ENCODE data around the gene RPS13.
A peak's percentile ranks its signal among the peaks of the same experiment; 100 is the strongest.
"Not testable (repeated sequence)": the region's sequence is repeated elsewhere in the genome, so short reads cannot be mapped to it uniquely, and the experiment has no call there.

The RPS13 gene

DNA sequence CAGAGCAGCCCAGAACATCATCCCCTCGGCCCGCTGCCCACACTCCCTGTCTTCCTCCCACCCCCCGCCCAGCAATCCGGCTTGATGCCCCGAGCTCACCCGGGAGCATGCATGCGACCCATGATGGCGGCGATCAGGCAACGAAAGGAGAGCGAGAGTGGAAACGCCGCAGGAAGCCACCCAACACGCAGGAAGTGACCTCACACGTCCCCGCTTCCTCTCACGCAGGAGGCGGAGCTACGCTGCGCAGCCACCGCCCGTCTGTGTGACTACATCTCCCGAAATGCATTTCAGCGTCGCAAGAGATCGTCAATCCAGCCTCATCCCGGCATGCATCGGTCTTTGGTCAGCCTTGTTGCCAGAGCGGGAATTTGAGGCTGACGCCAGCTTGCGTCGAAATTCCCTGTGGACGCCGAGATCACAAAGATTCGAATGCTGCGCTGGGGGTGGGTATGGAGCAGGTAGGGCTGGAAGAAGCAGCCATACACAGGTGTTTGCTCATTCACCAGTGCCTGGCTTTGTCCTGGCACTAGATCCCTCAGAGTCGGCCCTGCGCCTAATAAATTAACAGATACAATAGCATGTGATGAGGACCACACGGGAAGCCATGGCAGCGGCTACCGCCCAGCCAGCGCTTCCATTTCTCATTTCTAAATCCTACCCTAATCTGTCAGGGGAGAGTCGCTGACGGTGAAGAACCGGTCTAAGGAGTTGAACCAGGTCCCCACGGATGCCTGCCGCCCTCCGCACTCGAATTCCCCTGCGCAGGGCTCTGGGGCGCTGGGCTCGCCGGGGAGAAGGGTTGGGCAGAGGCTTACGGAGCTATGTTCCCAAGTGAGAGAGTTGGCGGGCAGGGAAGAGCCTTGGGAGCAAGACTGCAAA is at the start of gene RPS13:
Gene RPS13, minus strand, starts transcription at position 148 of the 882 bp plus-strand sequence. Its CDS starts 26 bp downstream, at position 122.
- DNase-seq (ENCODE audit: low read depth), result peak; percentile 97

DNA sequence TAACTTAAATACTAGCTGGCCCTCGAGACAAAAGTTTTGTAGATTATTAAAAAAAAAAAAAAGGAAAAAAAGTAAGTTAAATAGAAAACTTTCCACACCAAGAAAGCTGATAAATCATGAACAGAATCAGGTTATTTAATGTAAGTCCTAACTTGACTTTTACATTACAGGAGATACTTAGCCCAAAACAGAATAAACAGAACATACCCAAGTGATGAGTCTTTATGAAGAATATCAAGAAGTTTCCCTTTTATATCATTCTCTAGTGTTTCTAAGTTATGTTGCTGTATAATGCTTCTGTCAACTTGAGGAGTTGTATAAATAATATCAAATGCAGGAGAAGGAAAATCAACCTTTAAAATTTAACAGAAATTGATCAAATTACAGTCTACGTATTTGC is 44.5 kb upstream of the RPS13 start:
- no peak for DNase-seq (ENCODE audit: low read depth)

DNA sequence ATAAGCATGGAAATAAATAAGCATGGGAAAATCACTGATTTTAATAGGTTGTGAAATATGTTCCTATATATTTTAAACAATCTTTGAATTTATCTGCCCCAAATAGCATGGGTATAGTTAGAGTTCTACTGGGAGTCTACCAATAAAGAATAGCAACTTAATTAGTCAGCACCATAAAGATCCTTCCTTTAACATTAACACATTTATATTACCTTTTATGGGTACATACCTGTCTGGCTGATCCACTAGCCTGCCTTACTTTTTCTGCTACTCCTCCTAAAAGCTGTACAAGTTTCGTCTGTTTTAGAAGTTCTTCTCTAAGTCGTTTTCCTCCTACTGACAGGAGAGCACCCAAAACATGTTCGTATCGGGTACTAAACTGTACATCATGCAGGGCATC is 39.8 kb upstream of the RPS13 start:
- no peak for DNase-seq (ENCODE audit: low read depth)

DNA sequence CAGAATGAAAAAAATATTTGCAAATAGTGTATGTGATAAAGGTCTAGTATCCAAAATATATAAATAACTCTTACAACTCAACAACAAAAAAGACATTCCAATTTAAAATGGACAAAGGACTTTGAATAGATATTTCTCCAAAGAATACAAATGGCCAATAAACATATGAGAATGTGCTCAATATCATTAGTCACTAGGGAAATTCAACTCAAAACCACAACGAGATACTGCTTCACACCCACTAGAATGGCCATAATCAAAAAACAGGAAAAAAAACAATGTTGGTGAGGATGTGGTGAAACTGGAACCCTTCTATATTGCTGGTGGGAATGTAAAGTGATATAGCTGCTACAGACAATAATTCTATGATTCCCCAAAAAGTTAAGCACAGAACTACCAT is 38.6 kb upstream of the RPS13 start:
- no peak for DNase-seq (ENCODE audit: low read depth)

DNA sequence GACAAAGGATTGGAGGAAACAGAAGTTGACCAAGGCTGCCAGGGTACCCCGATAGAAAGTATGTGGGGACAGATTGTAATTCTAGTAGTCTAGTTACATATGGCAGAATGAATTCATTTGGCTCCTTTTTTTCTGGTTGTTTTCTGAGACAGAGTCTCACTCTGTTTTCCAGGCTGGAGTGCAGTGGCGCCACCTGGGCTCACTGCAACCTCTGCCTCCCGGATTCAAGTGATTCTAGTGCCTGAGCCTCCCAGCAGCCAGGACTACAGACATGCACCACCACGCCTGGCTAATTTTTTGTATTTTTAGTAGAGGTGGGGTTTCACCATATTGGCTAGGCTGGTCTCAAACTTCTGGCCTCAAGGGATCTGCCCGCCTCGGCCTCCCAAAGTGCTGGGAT is 30.3 kb upstream of the RPS13 start:
- not testable (repeated sequence) for DNase-seq (ENCODE audit: low read depth)

DNA sequence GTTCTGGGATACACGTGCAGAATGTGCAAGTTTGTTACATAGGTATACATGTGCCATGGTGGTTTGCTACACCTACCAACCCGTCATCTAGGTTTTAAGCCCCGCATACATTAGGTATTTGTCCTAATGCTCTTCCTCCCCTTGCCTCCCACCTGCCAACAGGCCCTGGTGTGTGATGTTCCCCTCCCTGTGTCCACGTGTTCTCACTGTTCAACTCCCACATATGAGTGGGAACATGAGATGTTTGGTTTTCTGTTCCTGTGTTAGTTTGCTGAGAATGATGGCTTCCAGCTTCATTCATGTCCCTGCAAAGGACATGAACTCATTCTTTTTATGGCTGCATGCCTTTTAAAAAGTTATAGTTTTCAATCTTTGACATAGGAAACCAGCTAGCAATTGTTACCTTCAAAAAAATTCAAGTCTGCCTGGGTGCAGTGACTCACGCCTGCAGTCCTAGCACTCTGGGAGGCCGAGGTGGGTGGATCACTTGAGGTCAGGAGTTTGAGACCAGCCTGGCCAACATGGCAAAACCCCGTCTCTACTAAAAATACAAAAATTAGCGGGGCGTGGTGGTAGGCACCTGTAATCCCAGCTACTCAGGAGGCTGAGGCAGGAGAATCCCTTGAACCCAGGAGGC is 28.1 kb upstream of the RPS13 start:
- DNase-seq (ENCODE audit: low read depth), result not testable (repeated sequence)

DNA sequence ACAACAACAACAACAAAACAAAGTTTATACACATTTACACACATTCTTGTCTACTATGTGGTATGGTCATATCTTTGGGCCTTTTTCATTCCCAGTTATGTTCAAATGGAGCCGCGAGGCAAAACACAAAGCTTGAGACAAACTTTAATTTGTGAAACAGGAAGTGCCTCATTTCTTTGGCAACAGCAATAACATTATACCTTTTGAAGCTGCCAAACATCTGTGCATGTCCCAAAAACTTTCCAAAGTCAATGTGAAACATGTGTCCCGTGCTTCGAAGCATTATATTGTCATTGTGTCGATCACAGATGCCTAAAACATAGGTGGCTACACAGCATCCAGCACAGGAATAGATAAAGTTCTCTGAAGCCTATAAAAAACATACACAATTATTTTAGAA is 25.0 kb upstream of the RPS13 start:
- no peak for DNase-seq (ENCODE audit: low read depth)

DNA sequence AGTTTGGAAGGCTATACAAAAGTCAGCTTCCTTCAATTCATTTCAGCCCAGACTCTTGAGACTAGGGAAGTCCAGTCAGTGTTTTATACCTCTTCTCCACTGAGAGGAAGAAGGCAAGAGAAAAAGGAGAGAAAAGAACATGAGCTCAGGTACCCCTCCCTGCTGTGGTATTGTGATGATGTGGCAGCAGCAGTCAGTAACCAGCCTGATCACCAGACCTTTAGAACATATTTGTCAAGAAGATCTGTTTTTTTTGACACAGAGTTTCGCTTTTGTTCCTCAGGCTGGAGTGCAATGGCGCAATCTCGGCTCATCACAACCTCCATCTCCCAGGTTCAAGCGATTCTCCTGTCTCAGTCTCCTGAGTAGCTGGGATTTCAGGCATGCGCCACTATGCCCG is 21.2 kb upstream of the RPS13 start:
- DNase-seq (ENCODE audit: low read depth), result no peak

DNA sequence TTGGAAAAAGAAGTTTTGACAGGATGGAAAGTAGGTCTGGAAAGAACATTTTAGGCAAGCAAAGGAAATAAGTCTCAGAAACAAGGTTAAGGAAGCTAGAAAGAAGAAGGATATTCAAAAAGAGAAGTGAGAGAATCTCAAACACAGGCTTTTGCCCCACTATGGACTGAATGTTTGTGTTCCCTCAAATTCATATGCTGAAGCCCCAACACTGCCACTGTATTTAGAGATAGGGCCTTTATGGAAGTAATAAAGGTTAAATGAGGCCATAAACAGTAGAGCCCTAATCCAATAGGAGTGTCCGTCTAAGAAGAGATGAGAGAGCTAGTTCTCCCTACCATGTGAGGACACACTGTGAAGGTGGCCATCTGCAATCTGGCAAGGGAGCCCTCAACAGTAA is 20.6 kb upstream of the RPS13 start:
- DNase-seq (ENCODE audit: low read depth), result no peak

DNA sequence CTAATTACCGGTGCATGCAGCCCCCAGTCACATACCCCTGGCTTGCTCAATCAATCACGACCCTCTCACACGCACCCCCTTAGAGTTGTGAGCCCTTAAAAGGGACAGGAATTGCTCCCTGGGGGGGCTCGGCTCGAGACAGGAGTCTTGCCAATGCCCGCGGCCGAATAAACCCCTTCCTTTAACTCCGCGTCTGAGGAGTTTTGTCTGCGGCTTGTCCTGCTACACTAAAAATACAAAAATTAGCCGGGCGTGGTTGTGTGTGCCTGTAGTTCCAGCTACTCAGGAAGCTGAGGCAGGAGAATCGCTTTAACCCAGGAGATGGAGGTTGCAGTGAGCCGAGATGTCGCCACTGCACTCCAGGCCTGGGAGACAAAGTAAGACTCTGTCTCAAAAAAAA is 8.5 kb upstream of the RPS13 start:
- DNase-seq (ENCODE audit: low read depth), result not testable (repeated sequence)

DNA sequence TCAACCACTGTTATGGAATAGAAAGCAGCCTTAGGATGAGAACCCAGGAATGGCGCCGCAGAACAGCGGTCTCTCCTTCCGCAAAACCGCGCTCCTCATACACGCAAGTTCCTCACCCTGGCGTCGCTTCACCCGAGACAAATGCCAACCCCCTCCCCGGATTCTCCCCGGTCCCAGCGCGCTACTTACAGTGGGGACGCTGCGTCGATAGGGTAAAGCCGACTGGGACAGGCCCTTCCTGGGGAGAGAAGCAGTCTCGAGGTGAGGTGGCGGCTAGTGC is 287 bp downstream of the RPS13 start:
- DNase-seq (ENCODE audit: low read depth), result no peak

DNA sequence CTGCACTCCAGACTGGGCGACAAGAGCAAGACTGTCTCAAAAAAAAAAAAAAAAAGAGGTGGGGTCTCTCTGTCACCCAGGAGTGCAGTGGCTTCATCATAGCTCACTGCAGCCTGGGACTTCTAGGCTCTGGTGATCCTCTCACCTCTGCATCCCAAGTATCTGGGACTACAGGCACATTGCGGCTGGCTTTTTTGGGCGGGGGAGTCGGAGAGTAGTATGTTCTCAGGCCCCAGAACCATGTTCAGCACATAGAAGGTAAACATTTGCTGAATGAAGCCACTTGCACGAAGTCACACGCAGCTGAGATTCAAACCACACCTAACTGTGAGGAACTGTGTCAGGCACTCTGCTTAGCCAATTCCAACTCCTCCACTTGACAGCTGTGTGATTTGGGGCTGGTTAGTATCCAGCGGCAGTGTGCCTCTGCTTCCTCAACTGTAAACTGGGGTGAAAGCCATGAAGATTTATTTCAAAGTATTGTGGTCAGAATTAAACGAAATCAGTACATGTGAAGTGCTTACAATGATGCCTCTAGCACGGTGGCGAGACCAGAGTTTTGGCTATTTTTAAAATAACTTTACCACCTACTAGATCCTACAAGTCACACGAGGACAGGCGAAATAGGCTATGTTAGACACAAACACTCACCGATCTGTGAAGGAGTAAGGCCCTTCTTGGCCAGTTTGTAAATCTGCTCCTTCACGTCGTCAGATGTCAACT is 789 bp downstream of the RPS13 start:
- no peak for DNase-seq (ENCODE audit: low read depth)

DNA sequence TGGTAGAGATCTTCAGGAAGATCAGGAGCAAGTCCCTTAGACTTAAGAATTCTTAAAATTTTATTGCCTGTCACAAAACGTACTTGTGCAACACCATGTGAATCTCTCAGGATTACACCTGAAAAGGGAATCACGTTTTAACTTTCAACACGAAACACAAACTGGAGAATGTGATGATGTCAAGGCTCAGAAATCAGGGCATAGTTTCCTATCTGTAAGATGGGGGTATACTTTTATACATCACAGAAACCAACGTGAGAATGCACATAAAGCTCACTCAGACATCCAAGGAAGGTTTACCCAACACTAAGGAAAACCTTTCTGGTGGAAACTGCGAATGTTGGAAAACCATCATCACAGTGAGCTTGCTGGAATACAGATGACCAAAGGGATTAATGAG is 2.0 kb downstream of the RPS13 start:
- no peak for DNase-seq (ENCODE audit: low read depth)

DNA sequence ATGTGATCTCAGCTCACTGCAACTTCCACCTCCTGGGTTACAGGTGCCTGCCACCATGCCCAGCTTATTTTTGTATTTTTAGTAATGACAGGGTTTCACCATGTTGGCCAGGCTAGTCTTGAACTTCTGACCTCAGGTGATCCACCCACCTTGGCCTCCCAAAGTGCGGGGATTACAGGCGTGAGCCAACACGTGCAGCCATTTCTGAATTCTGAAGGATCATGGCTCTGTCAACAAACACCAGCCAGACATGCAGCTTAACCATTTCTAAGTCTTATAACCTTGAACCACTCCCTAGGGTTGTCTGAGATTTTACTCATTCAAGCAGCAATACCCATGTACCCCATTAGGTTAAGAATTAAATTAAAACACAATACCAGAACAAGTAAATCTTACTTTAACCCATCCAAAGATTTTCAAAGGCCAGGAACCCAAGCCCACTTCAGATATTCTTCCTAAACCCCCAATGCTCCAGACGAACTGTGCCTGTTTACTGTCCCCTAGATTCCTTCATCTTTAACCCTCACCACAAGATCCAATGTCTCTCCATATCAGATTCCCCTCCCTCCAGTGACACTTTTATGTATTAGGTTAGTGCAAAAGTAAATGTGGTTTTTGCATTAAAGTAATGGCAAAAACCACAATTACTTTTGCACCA is 4.0 kb downstream of the RPS13 start:
- no peak for DNase-seq (ENCODE audit: low read depth)

DNA sequence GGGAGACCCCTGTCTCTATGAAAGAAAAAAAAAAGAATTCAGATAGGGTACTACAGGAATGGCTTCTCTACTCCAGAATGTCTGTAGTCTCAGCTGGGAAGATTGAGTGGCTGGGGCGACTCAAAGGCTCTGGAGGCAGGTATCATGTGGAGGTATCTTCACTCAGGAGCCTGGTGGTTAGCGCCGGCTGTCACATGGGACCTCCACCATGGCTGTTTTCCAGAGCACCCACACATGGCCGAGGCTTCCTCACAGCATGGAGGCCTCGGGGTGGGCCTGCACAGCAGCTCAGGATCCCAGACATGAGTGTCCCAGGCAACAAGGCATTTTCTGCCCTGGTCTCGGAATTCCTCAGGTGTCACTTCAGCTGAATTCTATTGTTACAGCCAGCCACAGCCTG is 10.1 kb downstream of the RPS13 start:
- DNase-seq (ENCODE audit: low read depth), result no peak

DNA sequence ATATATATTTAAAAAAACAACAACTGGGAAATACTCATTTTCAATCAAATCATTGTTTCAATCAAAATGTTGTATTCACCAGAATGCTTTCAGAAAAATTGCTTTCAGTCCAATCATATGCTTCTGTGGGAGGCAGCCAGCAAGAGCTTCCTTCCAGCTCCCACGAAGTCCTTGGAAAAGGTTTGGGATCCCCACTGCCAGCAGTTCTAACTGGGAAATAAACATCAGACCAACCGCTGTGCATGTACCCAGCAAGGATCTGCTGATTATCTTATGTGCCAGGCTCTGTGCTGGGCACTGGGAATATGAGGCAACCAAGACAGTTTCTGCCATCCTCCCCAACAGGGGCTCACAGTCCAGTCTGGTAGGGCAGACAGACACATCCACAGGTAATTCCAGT is 10.8 kb downstream of the RPS13 start:
- no peak for DNase-seq (ENCODE audit: low read depth)

DNA sequence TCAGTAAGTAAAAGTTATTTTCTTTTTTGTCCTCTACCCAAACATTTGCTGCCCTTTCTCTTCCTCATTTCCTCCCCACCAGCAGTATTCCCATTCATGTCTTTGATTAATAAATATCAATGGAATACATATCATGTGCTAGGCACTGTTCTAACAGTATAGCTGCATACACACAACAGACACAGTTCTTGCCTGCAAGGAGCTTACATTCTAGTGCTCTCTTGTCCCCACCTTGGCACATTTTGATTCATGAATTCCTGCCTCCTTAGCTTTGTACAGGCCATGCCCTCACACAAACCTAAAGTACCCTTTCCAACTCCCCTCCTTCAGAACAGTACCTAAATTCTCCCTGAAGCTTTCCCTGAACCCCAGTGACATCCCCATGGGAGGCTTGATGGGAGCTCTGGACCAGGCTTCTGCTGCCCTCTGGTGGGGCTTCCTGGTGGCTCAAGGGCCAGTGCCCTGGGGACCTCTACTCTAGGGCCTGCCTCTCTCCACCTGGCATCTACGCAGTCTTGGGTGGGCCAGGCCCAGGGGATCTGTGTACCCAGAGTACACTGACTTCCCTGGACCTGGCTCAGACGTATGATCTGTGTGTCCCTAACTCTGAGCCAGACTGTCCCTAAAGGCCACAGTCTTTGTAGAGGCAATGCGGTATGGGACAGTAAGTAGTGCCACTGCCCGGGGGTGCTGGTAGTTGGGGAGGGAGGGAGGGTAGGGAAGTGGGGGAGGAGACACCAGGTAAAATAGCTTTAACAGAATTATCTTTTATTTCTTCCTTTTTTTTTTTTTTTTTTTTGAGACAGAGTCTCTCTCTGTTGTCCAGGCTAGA is 14.1 kb downstream of the RPS13 start:
- DNase-seq (ENCODE audit: low read depth), result no peak

DNA sequence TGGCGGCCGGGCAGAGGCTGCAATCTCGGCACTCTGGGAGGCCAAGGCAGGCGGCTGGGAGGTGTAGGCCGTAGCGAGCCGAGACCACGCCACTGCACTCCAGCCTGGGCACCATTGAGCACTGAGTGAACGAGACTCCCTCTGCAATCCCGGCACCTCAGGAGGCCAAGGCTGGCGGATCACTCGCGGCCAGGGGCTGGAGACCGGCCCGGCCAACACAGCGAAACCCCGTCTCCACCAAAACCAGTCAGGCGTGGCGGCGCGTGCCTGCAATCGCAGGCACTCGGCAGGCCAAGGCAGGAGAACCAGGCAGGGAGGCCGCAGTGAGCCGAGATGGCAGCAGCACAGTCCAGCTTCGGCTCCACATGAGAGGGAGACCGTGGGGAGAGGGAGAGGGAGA is 26.3 kb downstream of the RPS13 start:
- DNase-seq (ENCODE audit: low read depth), result not testable (repeated sequence)

DNA sequence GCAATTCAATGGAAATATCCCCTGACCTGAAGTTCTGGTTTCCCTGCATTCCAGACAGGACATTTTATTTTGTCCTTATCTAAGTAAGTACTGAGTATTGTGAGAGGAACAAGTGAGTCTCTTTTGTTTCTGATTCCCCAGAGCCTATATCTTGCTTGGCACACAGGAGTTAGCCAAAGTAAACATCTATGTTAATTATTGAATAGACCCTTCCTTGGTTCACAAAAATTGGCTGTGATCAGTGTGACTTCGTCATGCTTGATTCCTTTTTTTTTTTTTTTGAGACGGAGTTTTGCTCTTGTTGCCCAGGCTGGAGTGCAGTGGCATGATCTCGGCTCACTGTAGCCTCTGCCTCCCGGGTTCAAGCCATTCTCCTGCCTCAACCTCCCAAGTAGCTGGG is 29.0 kb downstream of the RPS13 start:
- not testable (repeated sequence) for DNase-seq (ENCODE audit: low read depth)

DNA sequence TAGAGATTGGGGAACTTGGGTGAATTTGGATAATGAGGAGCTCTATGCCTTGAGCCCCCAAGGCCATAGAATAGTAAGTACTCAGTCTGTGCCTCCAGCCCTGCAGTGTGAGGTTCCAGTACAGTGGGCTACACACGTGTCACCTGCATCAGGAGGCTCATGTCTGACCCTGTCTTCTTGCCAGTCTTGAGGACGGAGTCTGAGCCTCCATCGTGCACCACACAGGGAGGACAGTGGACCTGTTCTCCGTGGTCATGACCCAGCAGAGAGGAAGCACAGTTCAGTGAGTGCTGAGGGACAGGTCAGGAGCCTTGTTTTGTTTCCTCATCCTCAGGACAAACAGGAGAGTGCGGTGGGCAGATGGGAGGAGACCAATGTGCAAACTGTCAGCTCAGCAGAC is 30.8 kb downstream of the RPS13 start:
- no peak for DNase-seq (ENCODE audit: low read depth)

Data from non-pigmented ciliary epithelial cell (primary cell).